HG03469 (cell line): ENCODE measurements around the gene BAHCC1.

ENCODE experiments used
- ATAC-seq: cut with Tn5 transposase; IDR thresholded peaks from one replicate; pipeline ENCODE4 v1.9.1; 2021; ENCODE audit warnings: mild to moderate bottlenecking, moderate library complexity, moderate number of reproducible peaks; ENCODE audit not compliant: unreplicated experiment

The BAHCC1 gene

DNA sequence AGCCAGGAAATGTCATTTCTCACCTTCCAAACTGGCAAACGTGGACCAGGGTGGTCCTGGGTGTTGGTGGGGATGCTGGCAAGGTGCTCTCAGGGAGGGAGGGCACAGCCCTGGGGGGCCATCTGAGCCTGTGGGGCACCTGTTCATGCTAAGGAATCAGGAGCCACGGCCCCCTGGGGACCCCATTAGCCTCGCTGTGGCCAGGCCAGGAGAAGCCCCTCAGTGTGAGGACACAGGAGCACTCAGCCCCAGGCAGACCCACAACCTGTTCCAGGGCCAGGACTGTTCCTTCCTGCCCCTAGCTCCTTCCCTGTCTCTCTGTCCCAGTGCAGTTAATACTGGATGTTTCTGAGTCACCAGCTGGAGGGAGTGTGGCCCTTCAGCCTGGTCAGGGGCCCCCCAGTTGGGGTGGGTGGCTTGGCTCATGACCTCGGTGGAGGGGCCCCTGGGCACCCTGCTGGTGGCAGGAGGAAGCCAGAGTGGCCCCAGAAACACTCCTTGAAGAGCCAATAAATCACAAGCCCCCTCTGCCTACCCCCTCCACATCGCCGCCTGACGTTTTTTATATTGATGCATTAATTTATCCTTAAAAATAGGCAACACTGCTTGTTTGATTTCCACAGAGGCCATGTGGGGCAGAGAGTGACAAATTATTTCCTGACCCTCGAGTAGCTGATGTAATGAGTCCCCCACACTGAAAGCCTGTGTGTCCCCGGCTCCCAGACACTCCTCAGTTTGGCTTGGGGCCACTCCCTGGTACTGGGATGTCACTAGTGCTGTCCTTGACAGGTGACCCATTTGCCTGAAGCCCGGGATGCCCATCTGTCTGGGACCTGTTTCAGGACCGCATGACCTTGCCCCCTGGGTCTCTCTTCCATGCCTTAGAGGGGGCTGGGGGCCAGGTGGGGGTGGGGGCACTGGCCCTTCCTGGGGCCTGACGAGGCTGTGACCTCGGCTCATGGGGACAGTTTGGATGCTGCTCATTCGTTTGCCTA, 95.0 kb downstream of the BAHCC1 start:
- ATAC-seq: no peak

DNA sequence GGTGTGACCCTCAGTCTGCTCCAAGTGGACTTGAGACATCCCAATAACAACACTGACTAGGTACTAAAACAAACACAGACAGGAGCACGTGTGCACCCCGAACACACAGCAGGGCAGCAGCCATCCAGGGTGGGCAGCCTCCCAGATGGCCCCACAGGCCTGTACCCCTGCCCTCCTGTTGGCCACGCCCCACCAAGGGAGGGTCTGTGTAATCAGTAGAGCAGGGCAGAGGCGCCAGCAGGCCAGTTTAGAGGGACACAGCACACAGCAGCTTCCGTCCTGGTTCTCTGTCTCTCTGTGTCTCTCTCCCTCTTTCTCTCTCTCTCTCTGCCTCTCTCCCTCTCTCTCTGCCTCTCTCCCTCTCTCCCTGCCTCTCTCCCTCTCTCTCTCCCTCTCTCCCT, 95.9 kb downstream of the BAHCC1 start:
- no peak for ATAC-seq

DNA sequence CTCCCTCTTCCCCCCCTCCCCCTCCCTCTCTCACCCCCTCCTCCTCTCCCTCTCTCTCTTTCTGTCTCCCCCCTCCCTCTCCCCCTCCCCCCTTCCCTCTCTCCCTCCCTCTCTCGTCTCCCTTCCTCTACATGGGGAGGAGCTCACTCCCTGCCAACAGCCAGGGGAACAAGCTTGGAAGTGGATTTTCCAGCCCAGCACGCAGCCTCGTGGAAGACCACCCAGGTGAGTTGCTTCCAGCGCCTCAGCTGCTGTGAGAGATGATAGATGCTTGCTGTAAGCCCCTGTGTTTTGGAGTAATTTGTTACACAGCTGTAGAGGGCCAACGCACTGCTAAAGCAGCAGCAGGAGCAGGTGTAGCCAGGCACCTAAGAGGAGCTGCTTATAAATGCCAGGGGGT, 96.5 kb downstream of the BAHCC1 start:
- no peak for ATAC-seq

DNA sequence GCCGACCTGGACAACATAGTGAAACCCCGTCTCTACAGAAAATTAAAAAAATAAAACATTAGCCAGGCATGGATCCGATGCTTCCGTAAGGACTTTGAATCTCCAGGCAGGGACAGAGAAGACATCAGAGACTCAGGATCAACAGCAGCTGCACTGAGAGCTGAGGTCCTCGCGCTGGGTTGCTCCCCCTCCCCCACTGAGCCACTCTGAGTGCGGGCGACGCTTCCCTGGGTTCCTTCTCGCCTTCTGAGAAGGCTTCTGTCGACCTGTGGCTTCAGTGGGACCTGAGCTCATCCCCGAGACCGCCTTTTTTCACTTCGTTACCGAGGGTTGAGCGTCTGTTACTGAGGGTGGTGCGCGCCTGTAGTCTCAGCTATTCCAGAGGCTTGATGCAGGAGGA, 96.9 kb downstream of the BAHCC1 start:
- ATAC-seq: no peak

DNA sequence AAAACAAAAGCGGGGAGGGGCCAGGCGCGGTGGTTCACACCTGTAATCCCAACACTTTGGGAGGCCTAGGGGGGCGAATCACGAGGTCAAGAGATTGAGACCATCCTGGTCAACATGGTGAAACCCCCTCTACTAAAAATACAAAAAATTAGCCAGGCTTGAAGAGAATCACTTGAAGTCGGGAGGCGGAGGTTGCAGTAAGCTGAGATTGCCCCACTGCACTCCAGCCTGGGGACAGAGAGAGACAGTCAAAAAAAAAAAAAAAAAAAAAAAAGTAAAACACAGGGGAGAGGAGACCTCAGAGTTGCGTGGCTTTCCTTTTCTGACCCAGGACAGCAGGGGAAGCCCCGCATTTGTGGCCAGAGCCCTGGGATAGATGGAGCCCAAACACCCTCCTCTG, 97.4 kb downstream of the BAHCC1 start:
- ATAC-seq: no peak

DNA sequence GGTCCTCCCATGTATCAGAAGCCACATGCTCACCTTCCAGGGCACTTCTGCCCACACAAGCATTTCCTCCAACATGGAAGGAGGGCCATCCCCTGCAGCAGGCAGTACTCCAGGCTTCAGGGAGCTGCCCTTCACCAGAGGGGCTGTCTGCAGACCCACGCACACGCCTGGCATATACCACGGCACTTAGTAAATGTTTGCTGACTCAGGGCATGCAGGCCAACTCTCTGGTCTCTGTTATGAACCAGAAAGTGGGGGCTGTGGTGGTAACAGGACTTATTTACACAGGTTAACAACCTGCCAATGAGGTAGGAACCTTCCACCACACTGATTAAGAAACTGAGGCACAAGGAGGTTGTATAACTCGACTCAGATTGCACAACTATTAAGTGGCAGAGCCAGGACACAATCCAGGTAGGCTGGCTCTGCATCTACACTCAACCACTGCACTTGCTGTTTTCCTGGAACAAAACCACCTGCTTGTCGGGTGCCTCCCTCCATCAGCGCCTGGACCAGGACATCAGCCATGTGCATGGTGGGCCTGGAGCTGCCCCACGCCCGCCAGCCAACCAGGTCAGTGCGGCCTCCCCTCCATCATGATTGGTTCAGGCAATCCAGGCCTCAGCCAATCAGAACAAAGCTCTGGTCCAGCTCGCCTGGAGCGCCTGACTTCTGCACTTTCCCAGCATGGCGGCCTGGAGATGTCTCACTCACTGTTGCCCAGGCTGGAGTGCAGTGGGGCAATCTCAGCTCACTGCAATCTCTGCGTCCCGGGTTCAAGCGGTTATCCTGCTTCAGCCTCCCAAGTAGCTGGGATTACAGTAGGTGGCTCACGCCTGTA, 98.2 kb downstream of the BAHCC1 start:
- no peak for ATAC-seq

DNA sequence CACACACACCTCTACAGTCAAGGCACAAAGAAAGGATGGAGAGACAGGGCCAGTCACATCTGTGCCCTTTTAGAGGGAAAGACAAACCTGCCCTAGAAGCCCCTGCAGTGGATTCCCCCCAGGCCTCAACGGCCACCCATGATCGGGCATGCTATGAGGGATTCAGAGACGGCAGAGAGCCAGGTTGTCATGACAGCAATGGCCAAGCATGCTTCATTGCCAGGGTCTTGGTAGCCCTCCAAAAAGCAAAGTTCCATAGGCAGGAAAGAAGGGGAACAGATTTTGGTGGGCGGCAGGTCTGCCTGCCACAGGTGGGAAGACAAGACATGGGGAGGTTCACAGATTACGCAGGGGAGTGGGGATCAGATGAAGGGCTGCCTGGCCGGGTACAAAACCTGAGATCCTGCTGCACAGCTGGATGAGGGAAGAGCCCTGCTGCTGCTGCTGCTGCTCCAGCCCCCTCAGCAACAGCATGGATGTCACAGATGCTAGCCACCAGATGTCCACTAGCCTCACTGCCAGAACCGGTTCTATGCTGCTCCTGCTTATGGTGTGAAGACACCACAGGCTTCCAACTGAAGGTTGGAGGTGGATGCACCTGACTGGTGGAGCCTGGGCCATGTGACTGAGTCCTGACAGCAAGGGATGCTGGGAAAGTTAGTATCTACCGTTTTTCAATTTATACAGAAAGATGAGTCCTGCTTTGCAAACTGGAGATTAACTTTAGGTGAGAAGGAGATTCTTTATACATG, 99.5 kb downstream of the BAHCC1 start:
- no peak for ATAC-seq

DNA sequence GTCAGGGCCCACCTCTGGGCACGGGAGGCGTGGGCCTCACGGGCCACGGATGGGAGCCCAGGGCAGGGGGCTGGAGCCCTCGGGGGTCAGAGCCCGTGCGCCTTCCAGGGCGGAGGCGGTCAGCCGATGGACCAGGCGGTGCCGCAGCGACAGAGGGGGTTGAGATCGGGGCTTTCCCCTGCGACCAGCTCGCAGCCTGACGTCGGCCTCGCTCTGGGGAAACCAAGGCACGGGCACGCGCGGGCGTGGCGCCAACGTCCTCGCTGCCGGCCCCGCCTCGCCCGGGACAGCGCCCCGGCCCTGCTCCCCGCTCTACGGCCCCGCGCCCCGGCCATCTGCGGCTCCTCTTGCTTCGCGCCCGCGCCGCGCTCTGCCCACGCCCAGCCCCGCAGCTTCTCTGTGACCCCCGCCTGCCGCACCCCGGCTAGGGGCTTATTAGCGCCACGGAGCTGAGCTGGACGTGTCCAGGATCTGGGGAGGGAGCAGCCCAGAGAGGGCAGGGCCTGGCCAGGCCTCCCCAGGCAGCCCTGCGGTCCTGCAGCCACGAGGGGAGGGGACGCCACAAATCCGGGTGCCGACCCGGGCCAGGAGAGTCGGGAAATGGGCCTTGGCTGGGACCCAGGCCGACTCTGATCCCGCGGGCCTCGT, 103.8 kb downstream of the BAHCC1 start:
- ATAC-seq: no peak

DNA sequence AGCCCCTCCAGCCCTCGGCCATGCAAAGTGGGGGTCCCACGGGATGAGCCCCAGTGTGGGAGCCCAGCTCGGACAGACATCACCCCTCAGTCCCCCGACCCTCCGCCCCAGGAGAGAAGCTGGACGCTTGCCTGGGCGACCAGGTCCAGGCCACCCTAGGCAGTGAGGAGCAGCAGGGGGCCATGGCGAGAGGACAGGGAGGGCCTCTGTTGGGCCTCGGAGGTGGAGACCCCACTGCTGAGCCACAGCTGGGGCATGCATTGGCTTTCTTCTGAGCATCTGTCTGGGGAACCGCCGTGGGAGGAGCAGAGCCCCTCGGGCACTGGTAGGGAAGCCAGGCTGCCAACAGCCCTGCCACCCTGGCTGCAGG, 104.3 kb downstream of the BAHCC1 start:
- no peak for ATAC-seq

DNA sequence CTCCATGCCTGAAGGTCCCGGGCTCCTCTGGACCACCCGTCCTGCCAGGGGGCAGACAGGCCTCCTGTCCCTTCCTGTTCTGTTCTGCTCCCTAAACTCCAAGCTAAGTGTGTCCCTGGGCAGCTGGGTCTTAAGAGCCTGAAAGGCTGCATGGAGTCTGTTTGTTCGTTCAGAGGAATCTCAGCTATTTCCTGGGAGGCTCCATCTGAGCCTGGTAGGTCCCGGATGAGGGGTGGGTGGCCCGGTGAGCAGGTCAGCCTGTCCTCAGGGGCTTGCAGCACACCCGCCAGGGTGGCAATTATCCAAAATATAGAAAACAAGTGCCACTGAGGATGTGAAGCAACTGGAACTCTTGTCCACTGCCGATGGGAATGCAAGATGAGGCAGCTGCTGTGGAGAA, 104.8 kb downstream of the BAHCC1 start:
- no peak for ATAC-seq

DNA sequence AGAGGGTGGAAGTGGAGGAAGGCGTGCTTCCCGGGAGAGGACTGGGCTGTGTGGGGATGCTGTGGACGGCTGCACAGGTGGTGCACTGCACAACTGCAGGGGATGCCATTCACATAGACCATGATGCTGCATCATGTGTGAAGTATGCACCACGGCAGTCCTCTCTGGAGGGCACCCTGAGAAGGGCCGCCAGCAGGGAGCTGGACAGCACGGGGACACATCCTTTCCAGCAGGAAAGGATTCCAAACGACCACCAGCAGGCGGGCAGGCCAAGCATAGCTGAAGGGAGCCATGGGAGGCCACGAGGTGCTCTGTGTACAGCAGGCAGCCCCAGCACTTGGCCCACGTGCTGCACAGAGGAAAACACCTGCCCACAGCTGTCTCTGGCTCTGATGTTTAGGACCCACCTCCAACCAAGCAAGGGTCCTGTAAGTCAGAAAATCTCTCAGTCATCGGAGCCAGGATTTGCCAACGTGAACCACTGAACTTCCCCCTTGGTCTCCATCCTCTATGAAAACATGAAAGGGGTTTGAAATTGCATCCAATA, 107.3 kb downstream of the BAHCC1 start:
- ATAC-seq: no peak

DNA sequence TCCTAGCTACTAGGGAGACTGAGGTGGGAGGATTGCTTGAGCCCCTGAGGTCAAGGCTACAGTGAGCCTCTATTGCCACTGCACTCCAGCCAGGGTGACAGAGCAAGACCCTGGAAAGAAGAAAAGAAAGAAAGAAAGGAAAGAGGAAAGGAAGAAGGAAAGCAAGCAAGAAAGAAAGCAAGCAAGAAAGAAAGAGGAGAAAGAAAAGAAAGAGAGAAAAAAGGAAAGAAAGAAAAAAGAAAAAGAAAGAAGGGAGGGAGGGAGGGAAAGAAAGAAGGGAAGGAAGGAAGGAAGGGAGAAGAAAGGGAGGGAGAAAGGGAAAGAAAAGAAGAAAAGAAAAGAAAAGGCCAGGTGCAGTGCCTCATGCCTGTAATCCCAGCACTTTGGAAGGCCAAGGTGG, 108.4 kb downstream of the BAHCC1 start:
- no peak for ATAC-seq

DNA sequence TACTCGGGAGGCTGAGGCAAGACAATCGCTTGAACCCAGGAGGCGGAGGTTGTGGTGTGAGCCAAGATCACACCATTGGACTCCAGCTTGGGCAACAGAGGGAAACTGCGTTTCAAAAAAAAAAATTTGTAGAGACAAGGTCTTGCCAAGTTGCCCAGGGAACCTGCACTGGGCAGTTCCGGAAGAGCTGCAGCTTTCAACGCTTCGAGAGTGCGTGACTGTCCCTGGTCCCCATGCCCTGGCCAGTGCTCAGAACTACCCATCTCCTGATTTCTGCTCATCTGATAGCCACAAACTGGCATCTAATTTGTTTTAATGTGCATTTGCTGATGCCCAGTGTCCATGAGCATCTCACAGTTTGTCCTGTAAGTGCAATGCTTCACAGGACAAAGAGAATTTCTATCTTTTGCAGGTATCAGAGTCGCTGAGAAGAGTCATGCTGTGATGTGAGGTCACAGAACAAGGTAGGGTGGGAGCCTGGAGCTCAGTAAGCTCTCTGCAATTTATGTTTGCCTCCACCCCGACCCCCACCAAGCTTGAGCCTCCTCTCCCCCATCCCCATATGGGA, 113.5 kb downstream of the BAHCC1 start:
- no peak for ATAC-seq

DNA sequence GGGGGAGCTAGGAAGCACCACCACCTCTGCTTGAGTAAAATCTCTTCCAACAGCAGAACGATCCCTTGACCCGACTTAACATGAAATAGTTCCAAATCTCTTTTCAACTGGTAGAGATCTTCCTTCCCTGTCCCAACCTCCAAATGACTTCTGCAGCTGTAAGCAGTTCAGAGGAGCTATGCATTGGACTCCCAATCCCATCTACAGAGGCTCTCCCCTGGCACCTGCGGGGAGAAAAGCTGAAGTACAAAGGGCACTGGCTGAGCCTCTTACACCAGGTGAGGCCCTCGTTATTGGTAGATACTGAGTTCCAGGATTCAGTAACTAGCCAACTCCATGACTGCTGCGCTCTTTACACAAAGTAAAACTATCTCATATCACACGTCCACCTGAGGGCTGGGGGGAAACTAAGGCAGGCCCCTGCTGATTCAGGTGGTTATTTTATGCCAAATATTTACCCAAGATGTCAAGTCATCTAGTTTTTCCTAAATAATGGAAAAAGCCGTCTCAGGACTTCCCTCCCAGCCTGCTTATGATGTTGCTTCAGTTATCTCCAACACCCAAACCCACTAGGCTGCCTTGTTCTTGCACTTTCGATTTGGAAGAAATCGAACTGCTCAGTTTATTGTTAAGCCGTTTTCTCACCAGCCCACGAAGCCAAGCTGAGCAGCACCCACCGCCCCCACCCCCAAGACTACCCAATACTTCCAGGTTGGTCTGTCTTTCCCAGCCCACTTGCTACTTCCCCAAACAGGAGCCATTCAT, 114.1 kb downstream of the BAHCC1 start:
- no peak for ATAC-seq

DNA sequence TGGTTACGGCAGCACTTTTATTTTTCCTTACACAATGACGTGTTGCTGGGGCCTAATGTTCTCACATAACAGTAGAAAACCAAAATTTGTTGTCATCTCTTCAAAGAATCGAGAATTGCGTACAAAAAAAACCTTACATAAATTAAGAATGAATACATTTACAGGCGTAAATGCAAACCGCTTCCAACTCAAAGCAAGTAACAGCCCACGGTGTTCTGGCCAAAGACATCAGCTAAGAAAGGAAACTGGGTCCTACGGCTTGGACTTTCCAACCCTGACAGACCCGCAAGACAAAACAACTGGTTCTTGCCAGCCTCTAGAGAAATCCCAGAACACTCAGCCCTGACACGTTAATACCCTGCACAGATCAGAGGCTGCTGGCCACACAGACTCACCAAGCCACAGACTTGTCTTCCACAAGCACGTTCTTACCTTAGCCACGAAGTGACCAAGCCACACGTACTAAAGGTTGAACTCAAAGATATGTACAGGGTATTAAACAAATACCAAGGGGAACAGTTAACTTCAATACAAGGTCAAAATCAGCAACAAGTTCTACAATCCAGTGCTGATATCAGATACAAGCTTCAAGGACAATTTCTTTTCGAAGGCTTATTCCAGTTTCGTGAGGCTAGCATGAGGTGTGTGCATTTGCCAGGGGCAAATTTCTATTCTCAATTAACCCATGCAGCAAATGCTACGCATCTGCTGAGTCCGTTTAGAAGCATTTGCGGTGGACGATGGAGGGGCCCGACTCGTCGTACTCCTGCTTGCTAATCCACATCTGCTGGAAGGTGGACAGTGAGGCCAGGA, 114.9 kb downstream of the BAHCC1 start:
- no peak for ATAC-seq

DNA sequence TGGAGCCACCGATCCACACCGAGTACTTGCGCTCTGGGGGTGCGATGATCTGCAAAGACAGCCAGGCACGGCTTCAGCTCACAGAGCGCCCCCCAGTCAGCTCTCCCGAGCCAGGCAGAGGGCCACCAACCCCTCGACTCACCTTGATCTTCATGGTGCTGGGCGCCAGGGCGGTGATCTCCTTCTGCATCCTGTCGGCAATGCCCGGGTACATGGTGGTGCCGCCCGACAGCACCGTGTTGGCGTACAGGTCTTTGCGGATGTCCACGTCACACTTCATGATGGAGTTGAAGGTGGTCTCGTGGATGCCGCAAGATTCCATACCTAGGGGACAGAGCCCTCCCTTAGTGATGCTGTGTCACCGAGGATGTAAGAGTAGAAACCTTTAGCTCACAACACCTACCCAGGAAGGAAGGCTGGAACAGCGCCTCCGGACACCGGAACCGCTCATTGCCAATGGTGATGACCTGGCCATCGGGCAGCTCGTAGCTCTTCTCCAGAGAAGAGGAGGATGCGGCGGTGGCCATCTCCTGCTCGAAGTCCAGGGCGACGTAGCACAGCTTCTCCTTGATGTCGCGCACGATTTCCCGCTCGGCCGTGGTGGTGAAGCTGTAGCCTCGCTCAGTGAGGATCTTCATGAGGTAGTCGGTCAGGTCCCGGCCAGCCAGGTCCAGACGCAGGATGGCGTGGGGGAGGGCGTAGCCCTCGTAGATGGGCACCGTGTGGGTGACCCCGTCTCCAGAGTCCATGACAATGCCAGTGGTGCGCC, 115.7 kb downstream of the BAHCC1 start:
- no peak for ATAC-seq

DNA sequence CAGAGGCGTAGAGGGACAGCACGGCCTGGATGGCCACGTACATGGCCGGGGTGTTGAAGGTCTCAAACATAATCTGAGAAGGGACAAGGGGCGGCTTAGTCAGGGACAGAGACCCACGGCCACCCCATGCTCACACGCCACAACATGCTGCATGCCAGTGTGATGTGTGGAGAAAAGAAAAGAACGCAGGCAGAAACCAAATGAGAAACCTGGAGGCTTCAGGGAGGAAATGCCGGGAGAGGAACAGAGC, 116.2 kb downstream of the BAHCC1 start:
- no peak for ATAC-seq
